ENCODE results near the gene SCNN1G.

Gene SCNN1G

DNA sequence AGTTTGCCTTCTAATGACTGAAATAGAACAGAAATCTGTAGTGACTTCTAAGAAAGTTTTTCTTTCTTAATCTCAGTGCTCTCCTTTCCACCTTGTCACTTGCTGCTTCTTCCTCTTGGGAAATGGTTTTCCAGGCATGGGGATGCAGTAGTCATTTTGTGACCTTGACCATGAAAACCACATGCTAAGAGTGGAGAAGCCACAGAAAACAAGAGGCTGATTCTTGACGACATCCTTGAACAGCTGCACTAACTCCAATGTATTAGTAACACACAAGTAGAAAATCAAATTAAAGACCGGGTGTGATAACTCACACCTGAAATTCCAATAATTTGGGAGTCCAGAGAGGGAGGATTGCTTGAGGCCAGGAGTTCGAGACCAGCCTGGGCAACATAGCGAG is 17.8 kb upstream of the SCNN1G start:
- H3K23ac ChIP-seq (ENCODE audit: low read length in 2 of 2), result no peak overlapping the region
- no peak overlapping the region for H4K8ac ChIP-seq (ENCODE audit: low read length)
- no peak overlapping the region for H2AK5ac ChIP-seq (ENCODE audit: low read length, severe bottlenecking)
- H3K79me1 ChIP-seq (replicated peaks; ENCODE audit: low read length, poor library complexity, severe bottlenecking), result no peaks in the 10 kb centered on the region
- H2AFZ ChIP-seq (ENCODE audit: low read depth, low read length), result no peak overlapping the region
- no peak overlapping the region for H2BK15ac ChIP-seq (ENCODE audit: low read depth, poor library complexity, severe bottlenecking)
- no peak overlapping the region for H2BK120ac ChIP-seq (ENCODE audit: low read depth, low read length)
- H3K36me3 ChIP-seq (ENCODE audit: control insufficient read depth in 1 of 2, insufficient read depth in 2 of 2, low read depth in 1 of 2, low read length in 2 of 2), result no peaks in the 10 kb centered on the region
- DNase-seq, result no peak
- no peak overlapping the region for H3K14ac ChIP-seq (ENCODE audit: low read length in 2 of 2)
- no peak overlapping the region for H4K91ac ChIP-seq (ENCODE audit: low read length)
- H3K4me2 ChIP-seq (ENCODE audit: low read length, poor library complexity, severe bottlenecking), result no peak overlapping the region
- no CpG with 5 or more reads among the region's 4 CpGs for WGBS
- no peak overlapping the region for H3K4me3 ChIP-seq (ENCODE audit: insufficient read depth in 1 of 2, low read depth in 1 of 2, low read length in 2 of 2)
- peaks cover 5% of the 10 kb centered on the region for H3K9me3 ChIP-seq (ENCODE audit: control insufficient read depth, low read length)
- no peak overlapping the region for H3K9ac ChIP-seq (ENCODE audit: low read length)
- no peak overlapping the region for H3K4ac ChIP-seq (ENCODE audit: low read depth in 1 of 2, low read length in 2 of 2)
- H3K27me3 ChIP-seq (ENCODE audit: control insufficient read depth in 1 of 2, insufficient read depth in 1 of 2, low read length in 2 of 2), result peaks cover 0 to 4% of the 10 kb centered on the region in 2 experiments
- H3K27ac ChIP-seq (ENCODE audit: low read length, poor library complexity, severe bottlenecking), result no peak overlapping the region
- no peak overlapping the region for H2BK12ac ChIP-seq (ENCODE audit: low read length in 2 of 2)
- H2BK5ac ChIP-seq (ENCODE audit: low read depth, low read length, poor library complexity, severe bottlenecking), result no peak overlapping the region
- H3K18ac ChIP-seq (ENCODE audit: low read depth in 1 of 2, low read length in 2 of 2), result no peak overlapping the region
- no peaks in the 10 kb centered on the region for H3K4me1 ChIP-seq (ENCODE audit: control insufficient read depth, insufficient read depth, low read depth, low read length)

DNA sequence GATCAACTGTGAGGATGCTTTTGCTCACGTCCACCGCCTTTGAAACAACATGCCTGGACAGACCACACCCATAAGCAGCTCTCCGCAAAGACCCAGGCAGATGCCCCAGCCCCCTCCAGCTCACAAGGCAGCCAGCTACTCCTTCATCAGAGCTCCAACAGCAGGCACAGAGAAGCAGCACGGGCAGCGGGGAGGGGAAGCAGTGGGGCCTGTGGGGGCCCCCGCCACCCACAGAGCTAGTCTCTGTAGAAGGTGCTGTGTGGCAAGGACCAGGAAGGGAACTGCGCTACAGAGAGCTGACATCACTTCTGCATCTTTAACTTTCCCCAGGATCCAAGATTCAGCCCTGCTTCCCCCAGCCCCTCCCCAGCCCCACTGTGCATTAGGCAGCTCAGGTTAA is 10.0 kb upstream of the SCNN1G start:
- H3K14ac ChIP-seq (ENCODE audit: low read length in 2 of 2), result no peak overlapping the region
- H3K4me2 ChIP-seq (ENCODE audit: low read length, poor library complexity, severe bottlenecking), result no peak overlapping the region
- H3K79me1 ChIP-seq (replicated peaks; ENCODE audit: low read length, poor library complexity, severe bottlenecking), result no peaks in the 10 kb centered on the region
- H3K27me3 ChIP-seq (ENCODE audit: control insufficient read depth in 1 of 2, insufficient read depth in 1 of 2, low read length in 2 of 2), result peaks cover 3 to 4% of the 10 kb centered on the region in 2 experiments
- H2AFZ ChIP-seq (ENCODE audit: low read depth, low read length), result no peak overlapping the region
- H3K4ac ChIP-seq (ENCODE audit: low read depth in 1 of 2, low read length in 2 of 2), result no peak overlapping the region
- H2BK5ac ChIP-seq (ENCODE audit: low read depth, low read length, poor library complexity, severe bottlenecking), result no peak overlapping the region
- no peak overlapping the region for H3K4me3 ChIP-seq (ENCODE audit: insufficient read depth in 1 of 2, low read depth in 1 of 2, low read length in 2 of 2)
- no peak overlapping the region for H4K8ac ChIP-seq (ENCODE audit: low read length)
- no peaks in the 10 kb centered on the region for H3K36me3 ChIP-seq (ENCODE audit: control insufficient read depth in 1 of 2, insufficient read depth in 2 of 2, low read depth in 1 of 2, low read length in 2 of 2)
- H2AK5ac ChIP-seq (ENCODE audit: low read length, severe bottlenecking), result no peak overlapping the region
- 85% methylated on average over 5 of the region's 7 CpGs for WGBS
- H3K9ac ChIP-seq (ENCODE audit: low read length), result no peak overlapping the region
- no peak overlapping the region for H3K18ac ChIP-seq (ENCODE audit: low read depth in 1 of 2, low read length in 2 of 2)
- no peak overlapping the region for H2BK120ac ChIP-seq (ENCODE audit: low read depth, low read length)
- H2BK12ac ChIP-seq (ENCODE audit: low read length in 2 of 2), result no peak overlapping the region
- no peaks in the 10 kb centered on the region for H3K9me3 ChIP-seq (ENCODE audit: control insufficient read depth, low read length)
- no peak overlapping the region for H3K23ac ChIP-seq (ENCODE audit: low read length in 2 of 2)
- no peak overlapping the region for H4K91ac ChIP-seq (ENCODE audit: low read length)
- H3K27ac ChIP-seq (ENCODE audit: low read length, poor library complexity, severe bottlenecking), result no peak overlapping the region
- no peaks in the 10 kb centered on the region for H3K4me1 ChIP-seq (ENCODE audit: control insufficient read depth, insufficient read depth, low read depth, low read length)
- H2BK15ac ChIP-seq (ENCODE audit: low read depth, poor library complexity, severe bottlenecking), result no peak overlapping the region
- no peak for DNase-seq

DNA sequence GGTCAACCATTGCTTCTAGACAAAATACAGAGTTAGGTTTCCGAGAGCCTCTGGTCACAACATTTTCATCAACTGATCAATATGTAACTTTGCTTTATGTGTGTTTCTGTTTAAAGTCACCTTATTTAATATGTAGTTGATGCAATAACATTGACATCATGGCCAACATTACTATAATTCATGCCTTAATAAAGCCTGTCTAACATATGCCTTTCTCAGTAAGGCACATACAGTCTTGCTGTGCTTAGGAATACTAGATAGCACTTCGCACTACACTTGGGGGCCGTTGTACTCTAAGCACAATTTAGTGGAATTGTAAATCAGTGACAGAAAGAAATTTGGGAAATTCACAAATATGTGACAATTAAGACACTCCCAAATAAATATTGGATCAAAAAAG is 9.6 kb upstream of the SCNN1G start:
- H2AFZ ChIP-seq (ENCODE audit: low read depth, low read length), result no peak overlapping the region
- H3K9me3 ChIP-seq (ENCODE audit: control insufficient read depth, low read length), result no peaks in the 10 kb centered on the region
- no peak overlapping the region for H3K4me2 ChIP-seq (ENCODE audit: low read length, poor library complexity, severe bottlenecking)
- no peak overlapping the region for H3K14ac ChIP-seq (ENCODE audit: low read length in 2 of 2)
- no peak for DNase-seq
- H3K4ac ChIP-seq (ENCODE audit: low read depth in 1 of 2, low read length in 2 of 2), result no peak overlapping the region
- H2BK12ac ChIP-seq (ENCODE audit: low read length in 2 of 2), result no peak overlapping the region
- H3K27me3 ChIP-seq (ENCODE audit: control insufficient read depth in 1 of 2, insufficient read depth in 1 of 2, low read length in 2 of 2), result peaks cover 3 to 4% of the 10 kb centered on the region in 2 experiments
- H4K8ac ChIP-seq (ENCODE audit: low read length), result no peak overlapping the region
- H3K4me3 ChIP-seq (ENCODE audit: insufficient read depth in 1 of 2, low read depth in 1 of 2, low read length in 2 of 2), result no peak overlapping the region
- no peak overlapping the region for H3K18ac ChIP-seq (ENCODE audit: low read depth in 1 of 2, low read length in 2 of 2)
- H2BK5ac ChIP-seq (ENCODE audit: low read depth, low read length, poor library complexity, severe bottlenecking), result no peak overlapping the region
- no peak overlapping the region for H4K91ac ChIP-seq (ENCODE audit: low read length)
- no peak overlapping the region for H3K27ac ChIP-seq (ENCODE audit: low read length, poor library complexity, severe bottlenecking)
- H3K79me1 ChIP-seq (replicated peaks; ENCODE audit: low read length, poor library complexity, severe bottlenecking), result no peaks in the 10 kb centered on the region
- no peak overlapping the region for H2BK15ac ChIP-seq (ENCODE audit: low read depth, poor library complexity, severe bottlenecking)
- H2BK120ac ChIP-seq (ENCODE audit: low read depth, low read length), result no peak overlapping the region
- H3K23ac ChIP-seq (ENCODE audit: low read length in 2 of 2), result no peak overlapping the region
- H2AK5ac ChIP-seq (ENCODE audit: low read length, severe bottlenecking), result no peak overlapping the region
- no peaks in the 10 kb centered on the region for H3K4me1 ChIP-seq (ENCODE audit: control insufficient read depth, insufficient read depth, low read depth, low read length)
- no peak overlapping the region for H3K9ac ChIP-seq (ENCODE audit: low read length)
- 85% methylated on average over 2 of the region's 3 CpGs for WGBS
- no peaks in the 10 kb centered on the region for H3K36me3 ChIP-seq (ENCODE audit: control insufficient read depth in 1 of 2, insufficient read depth in 2 of 2, low read depth in 1 of 2, low read length in 2 of 2)

DNA sequence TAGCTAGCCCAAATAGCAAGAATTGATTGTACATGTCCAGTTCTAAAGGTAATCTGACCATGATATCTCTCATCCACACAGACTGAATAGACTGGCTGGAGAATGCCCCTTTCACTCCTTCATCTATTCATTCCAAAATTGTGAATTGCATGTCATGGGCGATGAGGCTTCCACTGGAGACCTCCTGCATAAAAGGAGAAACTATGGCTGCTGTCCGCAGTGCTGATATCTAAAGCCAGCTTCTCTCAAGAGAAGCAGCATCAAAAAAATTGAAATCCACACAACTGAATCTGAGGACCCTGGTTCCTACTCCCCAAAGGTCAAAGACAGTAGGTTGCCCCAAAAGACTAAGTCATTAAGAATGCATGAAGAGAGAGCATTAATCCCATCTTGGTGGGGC is 7.9 kb upstream of the SCNN1G start:
- Histone ChIP-seq H3K23ac (ENCODE audit: low read length in 2 of 2) (no peak overlapping the region), H3K9ac (ENCODE audit: low read length) (no peak overlapping the region), H3K18ac (ENCODE audit: low read depth in 1 of 2, low read length in 2 of 2) (no peak overlapping the region), H3K4me2 (ENCODE audit: low read length, poor library complexity, severe bottlenecking) (no peak overlapping the region), H2AK5ac (ENCODE audit: low read length, severe bottlenecking) (no peak overlapping the region), H2BK5ac (ENCODE audit: low read depth, low read length, poor library complexity, severe bottlenecking) (no peak overlapping the region), H3K36me3 (ENCODE audit: control insufficient read depth in 1 of 2, insufficient read depth in 2 of 2, low read depth in 1 of 2, low read length in 2 of 2) (no peaks in the 10 kb centered on the region), H3K79me1 (replicated peaks; ENCODE audit: low read length, poor library complexity, severe bottlenecking) (no peaks in the 10 kb centered on the region), H3K27me3 (ENCODE audit: control insufficient read depth in 1 of 2, insufficient read depth in 1 of 2, low read length in 2 of 2) (peaks cover 4 to 12% of the 10 kb centered on the region in 2 experiments), H2BK15ac (ENCODE audit: low read depth, poor library complexity, severe bottlenecking) (no peak overlapping the region), H2BK120ac (ENCODE audit: low read depth, low read length) (no peak overlapping the region), H3K27ac (ENCODE audit: low read length, poor library complexity, severe bottlenecking) (no peak overlapping the region), H4K91ac (ENCODE audit: low read length) (no peak overlapping the region), H3K4me1 (ENCODE audit: control insufficient read depth, insufficient read depth, low read depth, low read length) (no peaks in the 10 kb centered on the region), H3K4me3 (ENCODE audit: insufficient read depth in 1 of 2, low read depth in 1 of 2, low read length in 2 of 2) (no peak overlapping the region), H2AFZ (ENCODE audit: low read depth, low read length) (no peak overlapping the region), H3K4ac (ENCODE audit: low read depth in 1 of 2, low read length in 2 of 2) (no peak overlapping the region), H4K8ac (ENCODE audit: low read length) (no peak overlapping the region), H3K14ac (ENCODE audit: low read length in 2 of 2) (no peak overlapping the region), H3K9me3 (ENCODE audit: control insufficient read depth, low read length) (no peaks in the 10 kb centered on the region), H2BK12ac (ENCODE audit: low read length in 2 of 2) (no peak overlapping the region)
- peak; percentile 16 for DNase-seq
- 30% methylated on average over 2 of the region's 2 CpGs for WGBS
